ENCODE measurements around the gene MYO9A. TPM values are rescaled to one million over a fixed set of nuclear protein-coding genes. Genes with fewer than 3 reads are reported as not detected.

MYO9A gene
- total RNA-seq, 4 donors from 2014 or later = 88.5 to 183 (median 115) TPM

DNA sequence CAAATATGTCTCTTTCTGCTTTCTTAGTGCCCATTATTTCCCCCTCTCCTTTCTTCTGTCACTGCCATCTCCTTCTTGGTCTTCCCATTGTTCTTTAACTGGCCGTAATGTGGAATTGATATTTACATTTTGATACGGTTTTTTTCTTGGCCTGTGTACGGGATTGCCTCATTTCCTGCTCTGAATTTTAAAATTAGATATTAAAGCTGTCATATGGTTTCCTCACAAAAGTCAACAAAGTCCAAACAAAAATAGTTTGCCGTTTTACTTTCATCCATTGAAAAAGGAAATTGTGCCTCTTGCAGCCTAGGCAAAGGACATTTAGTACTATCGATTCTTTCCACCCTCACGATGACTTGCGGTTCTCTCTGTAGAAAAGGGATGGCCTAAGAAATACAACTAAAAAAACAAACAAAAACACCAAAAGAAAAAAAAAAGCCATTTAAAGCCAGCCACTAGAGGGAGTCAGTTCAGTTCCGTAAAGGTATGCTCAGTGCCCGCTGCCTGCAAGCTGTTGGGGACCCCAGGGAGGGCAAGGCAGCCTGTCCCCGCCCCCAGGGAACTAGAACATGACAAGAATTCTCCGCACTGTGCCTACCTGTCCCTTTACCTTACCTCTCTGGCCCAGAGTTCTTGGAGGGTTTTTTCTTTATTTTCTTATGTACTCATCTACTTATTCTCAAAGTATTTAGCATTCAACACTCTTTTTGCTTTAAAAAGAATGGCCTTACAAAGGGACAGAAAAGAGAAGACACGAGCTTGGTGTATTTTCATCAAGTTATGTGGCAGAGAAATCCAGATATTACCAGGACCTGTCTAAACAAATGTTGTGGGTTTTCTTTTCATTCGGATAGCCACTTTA lies 337.6 kb downstream of the MYO9A start:
- intact Hi-C loops (cut with DNase I) = no loop called here
- no peaks in the 10 kb centered on the region for H3K27me3 ChIP-seq
- peak overlapping the region; percentile 0 to 36 (median 30) for H3K27ac ChIP-seq
- WGBS, 2 donors = 22 to 26% methylated on average over 13 of the region's 13 CpGs
- TF ChIP-seq CTCF (IDR thresholded peaks at IDR 0.05) = peak in 5 of 6 experiments; percentile 49 to 84 (median 55)
- TF ChIP-seq POLR2A (IDR thresholded peaks at IDR 0.05) = no peak
- H3K4me3 ChIP-seq (replicated peaks in 1 of 3) = no peak overlapping the region
- H3K4me1 ChIP-seq = peaks cover 0 to 8% of the 10 kb centered on the region in 2 donors
- no peaks in the 10 kb centered on the region for H3K36me3 ChIP-seq
- no peaks in the 10 kb centered on the region for H3K9me3 ChIP-seq
- peak; percentile 55 to 57 for DNase-seq

- Histone ChIP-seq H3K27me3 (no peaks in the 10 kb centered on the region), H3K9me3 (no peaks in the 10 kb centered on the region), H3K4me3 (replicated peaks in 1 of 3) (no peak overlapping the region), H3K27ac (peak overlapping the region in 2 of 3 donors; percentile 14 to 36), H3K36me3 (no peaks in the 10 kb centered on the region), H3K4me1 (peaks cover 0 to 8% of the 10 kb centered on the region in 2 donors)
- 72 to 73% methylated on average over 6 of the region's 6 CpGs for WGBS, 2 donors
- intact Hi-C loops (cut with DNase I) = no loop called here
- TF ChIP-seq CTCF (IDR thresholded peaks at IDR 0.05) (no peak), POLR2A (IDR thresholded peaks at IDR 0.05) (no peak)
- peak; percentile 22 to 23 for DNase-seq
Measured at GRCh38 chr15:71779073-71779797, 338.7 kb downstream of the MYO9A start.

DNA sequence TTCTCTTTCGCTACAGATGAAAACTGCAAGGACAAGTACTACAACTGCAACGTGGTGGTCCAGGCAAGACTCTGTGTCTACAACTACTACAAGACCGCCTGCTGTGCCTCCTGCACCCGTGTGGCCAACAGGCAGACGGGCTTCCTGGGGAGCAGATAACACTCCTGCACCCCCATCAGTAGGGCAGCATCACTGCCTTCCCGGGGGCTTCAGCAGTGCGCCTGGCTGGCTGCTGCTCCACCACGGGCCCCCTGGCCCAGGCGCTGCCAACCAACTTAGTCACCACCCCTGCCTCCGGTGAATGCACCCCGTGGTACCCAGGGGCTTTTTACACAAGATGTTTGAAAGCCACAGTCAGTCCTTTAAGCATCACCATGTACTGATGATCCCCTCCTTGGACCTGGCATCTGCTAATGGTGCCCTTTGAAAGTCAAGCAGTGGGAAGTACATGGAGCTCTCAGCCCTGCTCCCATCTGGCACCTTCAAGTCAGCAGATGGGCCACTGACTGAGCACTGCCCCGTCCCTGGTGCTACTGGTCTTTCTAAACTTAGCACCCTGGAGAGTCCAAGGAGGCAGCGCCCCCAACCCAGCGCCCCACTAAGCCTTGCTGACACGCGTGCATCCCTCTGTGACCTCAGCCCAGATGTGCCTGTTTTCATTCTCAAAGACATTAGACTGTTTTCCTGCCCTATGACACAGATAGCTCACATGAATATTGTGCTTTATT lies 340.6 kb downstream of the MYO9A start:
- Histone ChIP-seq H3K4me1 (peaks cover 0 to 8% of the 10 kb centered on the region in 2 donors), H3K27me3 (no peaks in the 10 kb centered on the region), H3K4me3 (replicated peaks in 1 of 3) (no peak overlapping the region), H3K9me3 (no peaks in the 10 kb centered on the region), H3K36me3 (no peaks in the 10 kb centered on the region), H3K27ac (no peak overlapping the region)
- no peak for DNase-seq
- WGBS, 2 donors = 88 to 92% methylated on average over 14 to 16 of the region's 16 CpGs
- TF ChIP-seq POLR2A (IDR thresholded peaks at IDR 0.05) (no peak), CTCF (IDR thresholded peaks at IDR 0.05) (no peak)
- intact Hi-C loops (cut with DNase I) = no loop called here

DNA sequence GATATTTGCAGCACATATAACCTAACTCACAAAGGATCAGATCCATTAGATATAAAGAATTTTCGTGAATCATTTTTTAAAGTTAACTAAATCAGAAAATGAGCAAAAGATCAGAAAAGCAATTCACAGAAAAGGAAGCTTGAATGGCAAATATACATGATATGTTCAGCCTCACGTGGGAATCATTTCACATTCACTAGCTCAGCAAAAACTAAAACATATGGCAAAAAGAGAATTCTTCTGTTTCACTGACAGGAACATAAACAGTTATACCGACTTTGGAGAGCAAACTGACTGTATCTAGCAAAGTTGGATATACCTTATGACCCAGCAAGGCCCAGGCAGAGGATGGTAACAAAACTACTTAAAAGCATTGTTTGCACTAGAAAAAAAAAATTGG lies 341.6 kb downstream of the MYO9A start:
- H3K27me3 ChIP-seq = no peaks in the 10 kb centered on the region
- WGBS, 2 donors = 85 to 87% methylated on average over 3 of the region's 3 CpGs
- intact Hi-C loops (cut with DNase I) = no loop called here
- H3K36me3 ChIP-seq = no peaks in the 10 kb centered on the region
- no peak for TF ChIP-seq CTCF (IDR thresholded peaks at IDR 0.05)
- TF ChIP-seq POLR2A (IDR thresholded peaks at IDR 0.05) = no peak
- no peak overlapping the region for H3K4me3 ChIP-seq (replicated peaks in 1 of 3)
- peaks cover 0 to 8% of the 10 kb centered on the region in 2 donors for H3K4me1 ChIP-seq
- no peaks in the 10 kb centered on the region for H3K9me3 ChIP-seq
- H3K27ac ChIP-seq = no peak overlapping the region
- DNase-seq = no peak

All from thyroid gland (tissue), 4 donors.